Esophagus mucosa (tissue), 1 donor: Measurements from ENCODE around the gene SLC15A3. TPM values are rescaled to one million over a fixed set of nuclear protein-coding genes. Genes with fewer than 3 reads are reported as not detected.

Source experiments
- ATAC-seq: fragments of 200-7000 bp; cut with Tn5 transposase; one replicate; pipeline ENCODE4 v1.9.1; 2020
- total RNA-seq: library from RNA; stranded (reverse); gene quantifications from one replicate; pipeline ENCODE4 v1.2.4, GENCODE V29; 2023
- donor health status: DM: yes; HTN: yes; CAD: no.

Gene SLC15A3
- total RNA-seq, result 3.9 TPM

- peak; percentile 66 for ATAC-seq
These were observed at the start of gene SLC15A3 for GRCh38 chr11:60951904-60952741. TSS of gene SLC15A3 (minus strand) at chr11:60952176. CDS start at chr11:60951551, 625 bp downstream.

DNA sequence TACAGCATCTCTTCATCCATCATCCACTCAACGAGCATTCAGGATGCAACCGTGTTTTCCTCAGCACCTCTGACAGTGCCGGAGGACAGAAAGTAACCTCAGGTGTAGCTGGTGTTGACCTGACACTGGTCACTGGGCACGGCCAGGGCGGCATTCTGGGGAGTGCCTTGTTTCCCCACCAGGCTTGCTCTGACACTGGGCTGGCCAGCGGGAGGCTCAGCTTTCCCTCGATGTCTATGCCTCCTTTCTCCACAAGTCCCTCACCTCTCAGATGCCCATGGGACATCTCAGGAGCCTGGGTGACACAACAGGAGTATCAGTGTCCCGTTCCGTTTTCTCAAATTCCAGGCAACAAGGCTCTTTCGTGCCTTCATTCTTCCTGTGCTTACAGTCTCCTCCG is 48.5 kb upstream of the SLC15A3 start:
- ATAC-seq, result no peak

- peak; percentile 40 for ATAC-seq
These were observed 44.6 kb upstream of the SLC15A3 start for GRCh38 chr11:60996381-60997138.

DNA sequence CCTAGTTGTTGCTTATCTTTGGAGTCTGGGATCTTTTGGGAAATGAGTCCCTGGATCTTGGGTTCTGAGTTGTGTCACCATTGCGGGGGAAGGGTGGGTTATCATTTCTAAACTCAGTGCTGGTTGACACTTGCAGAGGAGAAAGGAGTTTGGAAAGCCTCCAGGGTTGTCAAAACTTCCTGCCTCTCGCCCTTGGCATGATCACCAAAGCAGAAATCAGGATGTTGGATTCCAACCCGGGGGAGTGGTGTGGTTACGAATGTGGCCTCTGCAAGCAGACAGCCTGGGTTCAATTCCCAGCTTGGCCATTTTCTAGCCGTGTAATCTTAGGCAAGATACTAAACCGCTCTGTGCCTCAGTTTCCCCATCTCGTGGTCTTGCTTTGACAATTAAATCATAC is 43.8 kb upstream of the SLC15A3 start:
- no peak for ATAC-seq

GRCh38 chr11:60994541-60995080 is 42.6 kb upstream of the SLC15A3 start:
- ATAC-seq, result peak; percentile 69

- ATAC-seq, result no peak
These were observed 41.6 kb upstream of the SLC15A3 start for GRCh38 chr11:60993615-60994014.

- no peak for ATAC-seq
These were observed 41.0 kb upstream of the SLC15A3 start for GRCh38 chr11:60992842-60993409.

DNA sequence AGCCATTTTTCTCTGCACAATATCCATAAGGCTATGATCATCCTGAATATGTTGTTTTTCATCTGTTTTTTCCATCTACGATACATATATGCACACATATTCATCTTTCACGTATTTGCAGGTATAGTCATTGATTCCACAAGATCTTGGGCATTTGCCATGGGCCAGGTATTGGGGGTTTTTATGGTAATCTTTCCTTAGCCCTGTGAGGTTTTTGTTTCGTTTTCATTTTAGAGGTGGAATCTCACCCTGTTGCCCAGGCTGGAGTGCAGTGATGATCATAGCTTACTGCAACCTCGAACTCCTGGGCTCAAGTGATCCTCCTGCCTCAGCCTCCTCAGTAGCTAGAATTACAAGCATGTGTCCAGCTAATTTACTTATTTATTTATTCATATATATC is 39.5 kb upstream of the SLC15A3 start:
- no peak for ATAC-seq

- ATAC-seq, result no peak
These were observed 37.2 kb upstream of the SLC15A3 start for GRCh38 chr11:60989093-60989650.

DNA sequence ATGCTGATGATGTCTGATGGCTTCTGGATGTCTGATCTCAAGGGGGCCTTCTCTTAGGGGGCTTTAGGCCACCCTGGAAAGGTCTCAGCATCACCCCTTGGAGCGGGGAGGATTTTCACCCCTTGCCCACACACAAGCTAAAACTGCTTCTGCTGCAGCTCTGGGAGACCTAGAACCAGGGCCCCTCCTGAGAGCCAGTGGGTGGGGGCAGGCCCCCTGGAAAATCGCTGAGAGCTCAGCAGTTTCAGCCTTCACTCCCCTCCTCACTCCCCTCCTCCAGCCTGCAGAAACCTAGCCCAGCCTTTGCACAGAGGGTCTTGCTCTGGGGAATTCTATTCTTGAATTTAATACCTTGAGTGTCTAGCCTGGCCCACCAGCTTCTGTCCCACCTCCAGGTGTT is 36.7 kb upstream of the SLC15A3 start:
- ATAC-seq, result no peak

- ATAC-seq, result no peak
These were observed 35.8 kb upstream of the SLC15A3 start for GRCh38 chr11:60987577-60988277.

- ATAC-seq, result peak; percentile 89
These were observed 34.3 kb upstream of the SLC15A3 start for GRCh38 chr11:60985991-60986915.

DNA sequence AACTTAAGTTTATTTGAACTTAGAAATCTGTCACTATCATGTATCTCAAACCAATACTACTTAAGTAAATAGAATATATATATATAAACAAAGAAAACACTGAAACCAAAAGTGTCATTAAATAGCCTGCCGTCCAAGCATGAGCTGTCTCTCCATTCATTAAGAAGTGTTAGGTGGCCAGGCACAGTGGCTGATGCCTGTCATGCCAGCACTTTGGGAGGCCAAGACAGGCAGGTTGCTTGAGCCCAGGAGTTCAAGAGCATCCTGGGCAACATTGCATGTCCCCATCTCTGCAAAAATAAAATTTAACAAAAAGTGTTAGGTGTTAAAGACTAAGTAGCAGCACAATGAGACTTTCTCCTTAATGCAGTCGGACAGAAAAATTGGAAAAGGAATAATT is 33.5 kb upstream of the SLC15A3 start:
- no peak for ATAC-seq

DNA sequence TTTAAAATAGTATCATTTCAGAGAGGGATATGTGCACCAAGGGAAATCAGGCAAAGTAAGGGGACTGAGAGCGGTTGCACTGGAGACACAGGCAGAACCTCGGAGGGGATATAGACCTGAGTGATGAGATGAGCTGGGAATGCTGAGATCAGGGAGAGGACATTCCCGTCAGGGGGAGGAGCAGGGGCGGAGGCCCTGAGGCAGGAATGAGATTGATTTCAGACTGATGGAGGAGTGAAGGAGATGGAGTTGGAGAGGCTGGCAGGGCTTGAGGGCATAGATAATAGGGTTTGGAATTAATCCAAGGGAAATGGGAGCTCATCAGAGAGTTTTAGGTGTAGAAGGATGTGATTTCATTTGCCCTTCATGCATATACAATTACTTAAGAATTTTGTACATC is 32.7 kb upstream of the SLC15A3 start:
- ATAC-seq, result no peak

- no peak for ATAC-seq
These were observed 32.2 kb upstream of the SLC15A3 start for GRCh38 chr11:60984149-60984548.

- no peak for ATAC-seq
These were observed 30.2 kb upstream of the SLC15A3 start for GRCh38 chr11:60982184-60982583.

- no peak for ATAC-seq
These were observed 29.5 kb upstream of the SLC15A3 start for GRCh38 chr11:60981515-60981914.

DNA sequence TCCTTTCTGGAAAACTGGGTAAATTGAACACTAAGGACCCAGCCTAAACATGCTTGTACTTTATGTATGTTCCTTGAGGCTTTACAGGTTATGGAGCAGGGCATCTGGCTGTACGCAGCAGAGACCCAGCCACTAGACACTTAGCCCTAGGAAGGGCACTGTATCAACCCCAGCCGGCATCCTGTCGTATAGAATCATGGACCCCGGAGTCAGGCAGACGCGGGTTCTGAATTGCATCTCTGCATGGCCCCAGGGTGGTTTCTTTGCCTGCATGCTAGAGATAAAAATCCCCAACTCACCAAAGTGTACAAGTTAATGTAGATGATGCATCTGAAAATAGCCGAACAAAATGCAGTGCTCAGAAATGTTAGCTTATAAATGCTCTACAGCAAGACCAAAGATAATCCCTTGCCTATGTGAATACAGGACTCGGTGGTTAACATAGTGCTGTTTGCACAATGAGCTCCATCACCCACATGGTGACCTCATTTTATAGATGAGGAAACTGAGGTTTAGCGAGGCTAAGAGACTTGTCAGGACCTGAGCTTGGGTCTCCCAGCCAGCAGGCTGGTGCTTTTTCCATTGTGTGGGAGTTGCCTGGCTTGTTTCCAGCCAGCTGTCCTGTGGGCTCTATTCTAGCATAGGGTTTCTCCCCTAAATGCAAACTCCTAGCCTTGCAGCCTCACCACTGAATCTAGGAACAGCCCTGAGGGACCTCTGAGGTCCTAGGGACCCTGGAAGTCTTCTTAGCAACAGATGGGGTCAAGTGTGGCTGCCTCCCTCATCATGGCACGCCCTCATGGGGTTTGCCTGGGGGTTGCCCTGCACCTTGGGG is 26.8 kb upstream of the SLC15A3 start:
- peak; percentile 88 for ATAC-seq

DNA sequence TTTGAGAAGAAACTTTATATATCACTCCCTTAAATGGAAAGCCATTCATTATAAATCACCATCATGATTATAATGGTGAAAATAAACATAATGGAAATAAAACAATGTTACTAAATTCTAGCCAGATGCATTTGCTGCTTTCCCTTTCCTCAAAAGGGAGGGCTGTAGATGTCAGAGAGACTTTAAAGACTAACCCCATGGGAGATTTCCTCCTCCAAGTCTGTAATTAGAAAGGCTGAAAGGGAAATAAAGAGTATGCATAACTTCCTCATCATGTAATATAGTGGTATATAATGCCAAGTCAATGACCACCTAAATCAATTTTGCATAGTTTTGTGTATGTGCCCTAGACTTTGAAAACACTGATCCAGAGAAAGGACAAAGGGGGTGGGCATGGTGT is 25.9 kb upstream of the SLC15A3 start:
- no peak for ATAC-seq

- ATAC-seq, result no peak
These were observed 25.2 kb upstream of the SLC15A3 start for GRCh38 chr11:60977224-60977623.
